Measurements from ENCODE around the gene RAB36. TPM values are rescaled to one million over a fixed set of nuclear protein-coding genes. Genes with fewer than 3 reads are reported as not detected.

The RAB36 gene
- total RNA-seq, 1 donor from 2014 or later, result 1.7 TPM

- CTCF ChIA-PET, result no interaction called here
Observed at GRCh38 chr22:23115825-23116494, 29.3 kb upstream of the RAB36 start.

GRCh38 chr22:23116506-23117263 is 28.6 kb upstream of the RAB36 start:
- Mint-ChIP-seq H3K36me3 (ENCODE audit: low read depth) (no peaks in the 10 kb centered on the region), H3K4me1 (peaks cover 9% of the 10 kb centered on the region), H3K27ac (no peak overlapping the region), H3K9me3 (no peaks in the 10 kb centered on the region), H3K27me3 (no peaks in the 10 kb centered on the region), H3K4me3 (no peak overlapping the region)
- intact Hi-C loops (cut with micrococcal nuclease), result no loop called here
- no peak for TF ChIP-seq CTCF (IDR thresholded peaks at IDR 0.05)
- CTCF ChIA-PET, result no interaction called here
- DNase-seq (no peak), ATAC-seq (ENCODE audit: low read depth) (no peak)
- POLR2A ChIA-PET, result no interaction called here

More at GRCh38 chr22:23115825-23116494, 29.3 kb upstream of the RAB36 start:
- Mint-ChIP-seq H3K27me3 (no peaks in the 10 kb centered on the region), H3K27ac (no peak overlapping the region), H3K36me3 (ENCODE audit: low read depth) (no peaks in the 10 kb centered on the region), H3K4me1 (peaks cover 9% of the 10 kb centered on the region), H3K9me3 (no peaks in the 10 kb centered on the region), H3K4me3 (no peak overlapping the region)
- intact Hi-C loops (cut with micrococcal nuclease), result no loop called here
- TF ChIP-seq CTCF (IDR thresholded peaks at IDR 0.05), result no peak
- ATAC-seq (ENCODE audit: low read depth) (no peak), DNase-seq (no peak)
- POLR2A ChIA-PET, result no interaction called here

- H3K36me3 Mint-ChIP-seq (ENCODE audit: low read depth), result no peaks in the 10 kb centered on the region
- no peaks in the 10 kb centered on the region for H3K9me3 Mint-ChIP-seq
- intact Hi-C loops (cut with micrococcal nuclease), result no loop called here
- CTCF ChIA-PET, result no interaction called here
- ATAC-seq (ENCODE audit: low read depth) (no peak), DNase-seq (no peak)
- no peaks in the 10 kb centered on the region for H3K27me3 Mint-ChIP-seq
- no peak overlapping the region for H3K27ac Mint-ChIP-seq
- no peak for TF ChIP-seq CTCF (IDR thresholded peaks at IDR 0.05)
- H3K4me1 Mint-ChIP-seq, result peaks cover 9% of the 10 kb centered on the region
- no peak overlapping the region for H3K4me3 Mint-ChIP-seq
- POLR2A ChIA-PET, result no interaction called here
Observed at GRCh38 chr22:23117275-23117674, 28.0 kb upstream of the RAB36 start.

GRCh38 chr22:23117891-23118646 is 27.2 kb upstream of the RAB36 start:
- Mint-ChIP-seq H3K9me3 (no peaks in the 10 kb centered on the region), H3K27me3 (no peaks in the 10 kb centered on the region), H3K36me3 (ENCODE audit: low read depth) (peaks cover under 1% of the 10 kb centered on the region), H3K27ac (no peak overlapping the region), H3K4me3 (no peak overlapping the region), H3K4me1 (peaks cover 9% of the 10 kb centered on the region)
- ChIA-PET CTCF (no interaction called here), POLR2A (no interaction called here)
- intact Hi-C loops (cut with micrococcal nuclease), result no loop called here
- DNase-seq (no peak), ATAC-seq (ENCODE audit: low read depth) (no peak)
- no peak for TF ChIP-seq CTCF (IDR thresholded peaks at IDR 0.05)
